Gastrocnemius medialis (tissue), 4 donors: Measurements from ENCODE around the gene CTNNA2. TPM values are rescaled to one million over a fixed set of nuclear protein-coding genes. Genes with fewer than 3 reads are reported as not detected.

Experiments used
- ATAC-seq, 2 donors: fragments of 150-250 bp; one replicate each; pipeline ENCODE4 v1.9.1; 2016
- DNase-seq, 2 donors: peaks; one replicate each; pipeline ENCODE4 v3.0.0-alpha.2; 2019
- H3K27ac ChIP-seq, 4 donors: fragments of 200-600 bp; sonication (generic); 1 replicate in 1 of 4; 2 replicates in 3 of 4; pipeline ENCODE4 v1.5.1; 2016 to 2018; ENCODE audit warnings: mild to moderate bottlenecking in 2 of 4, moderate library complexity in 1 of 4
- H3K27me3 ChIP-seq, 3 donors: fragments of 200-600 bp; sonication (generic) in 2 of 3; 1 replicate in 1 of 3; 2 replicates in 2 of 3; pipeline versions ENCODE4 v1.5.1 to v1.6.0; 2016 to 2019; ENCODE audit warnings: mild to moderate bottlenecking in 1 of 3, moderate library complexity in 1 of 3
- H3K36me3 ChIP-seq, 2 donors: fragments of 200-600 bp; sonication (generic) in 1 of 2; one replicate each; pipeline ENCODE4 v1.5.1; 2017 to 2018
- H3K4me1 ChIP-seq, 2 donors: fragments of 200-600 bp; sonication (generic) in 1 of 2; one replicate each; pipeline ENCODE4 v1.5.1; 2016 to 2017; ENCODE audit warnings: mild to moderate bottlenecking in 2 of 2
- H3K4me3 ChIP-seq, 4 donors: fragments of 200-600 bp; sonication (generic) in 3 of 4; 1 replicate in 1 of 4; 2 replicates in 3 of 4; pipeline ENCODE4 v1.5.1; 2016 to 2019; ENCODE audit warnings: mild to moderate bottlenecking in 2 of 4
- H3K9me3 ChIP-seq, 3 donors: fragments of 200-600 bp; sonication (generic) in 2 of 3; 1 replicate in 1 of 3; 2 replicates in 2 of 3; pipeline ENCODE4 v1.5.1; 2016 to 2019
- POLR2A ChIP-seq, 2 donors: fragments of 450-650 bp; IDR thresholded peaks; one replicate each; pipeline ENCODE4 v1.6.1; 2017; ENCODE audit warnings: antibody characterized with exemption in 2 of 2, mild to moderate bottlenecking in 2 of 2, moderate library complexity in 2 of 2
- in situ Hi-C, 4 donors: fragments of 200-750 bp; cut with MboI; loops; one replicate each; pipeline versions ENCODE4 v1.15.0 to v1.8.0; 2017; ENCODE audit warnings: low sequenced_read_pairs in 4 of 4
- intact Hi-C: fragments of 100-400 bp; cut with DNase I; formaldehyde crosslinking; loops from one replicate; pipeline ENCODE4 v1.15.1; 2023; ENCODE audit warnings: low total_unique reads
- total RNA-seq, 4 donors: library from RNA; depleted of rRNA; stranded (reverse); fragments of >200 nt; gene quantifications; one replicate each; pipeline versions ENCODE4 v1.1.0 to v1.2.3, GENCODE V29; 2016
- TF ChIP-seq, protein P1 (sequence below), 5 experiments: fragments of 450-650 bp in 3 of 5; fragments of 200-600 bp in 2 of 5; sonication (generic) in 2 of 5; IDR thresholded peaks in 4 of 5; conservative IDR thresholded peaks in 1 of 5; 1 replicate in 4 of 5; 2 replicates in 1 of 5; pipeline ENCODE4 v1.5.1; 2016 to 2019; ENCODE audit warnings: antibody characterized with exemption in 5 of 5, mild to moderate bottlenecking in 3 of 5, moderate library complexity in 3 of 5

The CTNNA2 gene
- total RNA-seq, 4 donors from 2014 or later = not detected

DNA sequence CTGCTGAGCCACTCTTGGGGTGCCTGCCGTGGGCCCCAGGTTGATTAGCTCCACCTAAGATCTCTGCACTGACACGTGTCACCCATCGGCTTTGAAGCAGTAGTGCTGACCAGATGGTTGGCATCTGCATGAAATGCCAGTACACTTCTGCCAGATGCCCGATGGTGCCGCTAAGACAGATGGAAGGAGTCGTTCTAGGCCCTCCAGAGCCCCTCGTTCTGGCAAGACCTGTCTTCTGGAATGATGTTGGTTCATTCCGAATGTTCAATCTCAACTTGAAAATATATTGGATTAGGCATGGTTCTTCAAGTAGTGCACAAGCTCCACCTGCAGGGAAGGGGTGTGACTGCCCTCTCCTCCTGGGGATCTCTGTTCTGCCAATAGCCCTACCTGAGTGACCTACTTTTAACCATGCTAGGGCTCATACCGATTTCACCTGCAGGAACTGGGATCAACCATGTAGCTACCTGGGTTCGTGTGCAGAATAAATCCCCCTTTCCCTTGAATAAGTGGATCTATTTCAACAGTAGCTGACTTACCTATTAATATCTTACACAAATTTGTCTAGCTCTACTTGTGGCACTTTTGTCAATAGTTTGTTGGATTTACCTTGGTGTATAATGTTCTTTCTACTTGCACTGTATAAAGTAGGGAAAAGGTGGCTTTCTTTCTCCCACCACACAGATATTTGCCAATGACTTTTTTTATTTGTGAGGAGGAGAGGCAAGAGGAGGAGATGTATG is 342.6 kb downstream of the CTNNA2 start:
- H3K36me3 ChIP-seq = no peaks in the 10 kb centered on the region
- no peaks in the 10 kb centered on the region for H3K27me3 ChIP-seq
- ATAC-seq (no peak), DNase-seq (no peak)
- no peak for TF ChIP-seq POLR2A (IDR thresholded peaks at IDR 0.05)
- TF ChIP-seq, protein P1, sequence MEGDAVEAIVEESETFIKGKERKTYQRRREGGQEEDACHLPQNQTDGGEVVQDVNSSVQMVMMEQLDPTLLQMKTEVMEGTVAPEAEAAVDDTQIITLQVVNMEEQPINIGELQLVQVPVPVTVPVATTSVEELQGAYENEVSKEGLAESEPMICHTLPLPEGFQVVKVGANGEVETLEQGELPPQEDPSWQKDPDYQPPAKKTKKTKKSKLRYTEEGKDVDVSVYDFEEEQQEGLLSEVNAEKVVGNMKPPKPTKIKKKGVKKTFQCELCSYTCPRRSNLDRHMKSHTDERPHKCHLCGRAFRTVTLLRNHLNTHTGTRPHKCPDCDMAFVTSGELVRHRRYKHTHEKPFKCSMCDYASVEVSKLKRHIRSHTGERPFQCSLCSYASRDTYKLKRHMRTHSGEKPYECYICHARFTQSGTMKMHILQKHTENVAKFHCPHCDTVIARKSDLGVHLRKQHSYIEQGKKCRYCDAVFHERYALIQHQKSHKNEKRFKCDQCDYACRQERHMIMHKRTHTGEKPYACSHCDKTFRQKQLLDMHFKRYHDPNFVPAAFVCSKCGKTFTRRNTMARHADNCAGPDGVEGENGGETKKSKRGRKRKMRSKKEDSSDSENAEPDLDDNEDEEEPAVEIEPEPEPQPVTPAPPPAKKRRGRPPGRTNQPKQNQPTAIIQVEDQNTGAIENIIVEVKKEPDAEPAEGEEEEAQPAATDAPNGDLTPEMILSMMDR (IDR thresholded peaks at IDR 0.05 in 4 of 5, conservative IDR thresholded peaks at IDR 0.05 in 1 of 5) = no peak
- H3K4me3 ChIP-seq = no peak overlapping the region
- H3K9me3 ChIP-seq = no peaks in the 10 kb centered on the region
- intact Hi-C loops = no loop called here
- no peaks in the 10 kb centered on the region for H3K4me1 ChIP-seq
- in situ Hi-C loops = no loop called here
- no peak overlapping the region for H3K27ac ChIP-seq

DNA sequence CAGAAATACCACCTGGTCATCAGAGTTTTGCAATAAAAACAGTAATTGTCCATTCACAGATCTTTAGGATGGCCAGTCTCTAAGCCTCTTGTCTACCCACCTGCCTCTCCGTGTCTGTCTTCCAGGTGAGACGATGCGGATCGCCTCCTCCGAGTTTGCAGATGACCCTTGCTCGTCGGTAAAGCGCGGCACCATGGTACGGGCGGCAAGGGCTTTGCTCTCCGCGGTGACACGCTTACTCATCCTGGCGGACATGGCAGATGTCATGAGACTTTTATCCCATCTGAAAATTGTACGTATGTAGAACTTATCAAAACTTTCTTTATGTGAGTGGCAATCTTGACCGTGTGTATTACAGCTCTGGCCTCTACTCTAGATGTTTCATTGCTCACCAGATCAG is 345.0 kb downstream of the CTNNA2 start:
- H3K36me3 ChIP-seq = no peaks in the 10 kb centered on the region
- no peak overlapping the region for H3K4me3 ChIP-seq
- H3K27ac ChIP-seq = no peak overlapping the region
- in situ Hi-C loops = no loop called here
- DNase-seq = no peak
- H3K4me1 ChIP-seq = no peaks in the 10 kb centered on the region
- TF ChIP-seq, protein P1 (IDR thresholded peaks at IDR 0.05 in 4 of 5, conservative IDR thresholded peaks at IDR 0.05 in 1 of 5) = no peak
- TF ChIP-seq POLR2A (IDR thresholded peaks at IDR 0.05) = no peak
- intact Hi-C loops = no loop called here
- no peak for ATAC-seq
- no peaks in the 10 kb centered on the region for H3K27me3 ChIP-seq
- no peaks in the 10 kb centered on the region for H3K9me3 ChIP-seq

DNA sequence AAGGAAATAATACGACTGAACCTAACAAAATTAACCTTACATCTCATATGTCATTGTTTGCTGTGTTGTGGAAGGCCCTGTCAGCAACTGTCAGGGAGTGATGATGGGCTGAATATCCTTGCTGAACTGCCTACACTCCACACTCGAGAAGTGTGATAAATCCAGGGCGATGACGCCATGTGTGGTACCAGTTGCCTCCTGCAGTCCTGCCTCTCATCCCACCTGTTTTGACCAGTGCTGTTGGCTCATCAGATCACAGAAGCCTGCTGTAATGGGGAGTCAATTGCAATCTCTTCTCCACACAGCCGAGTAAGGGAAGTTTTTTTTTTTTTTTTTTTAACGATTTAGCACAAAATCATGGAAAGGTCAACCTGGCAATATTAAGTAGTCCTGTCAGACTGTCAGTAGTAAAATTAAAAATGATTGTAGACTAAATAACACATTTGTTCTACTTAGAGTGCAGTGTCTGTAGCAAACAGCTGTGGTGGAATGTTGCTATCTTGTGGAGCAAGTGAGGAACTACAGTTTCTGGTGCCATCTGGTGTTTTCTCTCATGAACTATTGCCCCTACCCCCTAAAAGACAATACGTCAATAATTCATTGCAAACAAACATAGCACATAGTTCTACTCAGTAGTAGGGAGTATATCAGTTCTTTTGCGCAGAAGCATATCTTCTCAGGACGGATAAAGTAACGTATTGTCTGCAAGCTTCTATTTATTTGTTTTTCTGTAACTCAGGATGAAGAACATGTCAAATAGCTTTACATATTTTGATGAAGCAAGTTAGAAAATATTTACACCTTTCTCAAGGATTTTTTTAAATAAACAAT is 347.6 kb downstream of the CTNNA2 start:
- DNase-seq = no peak
- Histone ChIP-seq H3K4me3 (no peak overlapping the region), H3K4me1 (no peaks in the 10 kb centered on the region), H3K27ac (no peak overlapping the region), H3K36me3 (no peaks in the 10 kb centered on the region), H3K9me3 (no peaks in the 10 kb centered on the region), H3K27me3 (no peaks in the 10 kb centered on the region)
- intact Hi-C loops (no loop called here), in situ Hi-C loops (no loop called here)
- TF ChIP-seq, protein P1 (IDR thresholded peaks at IDR 0.05 in 4 of 5, conservative IDR thresholded peaks at IDR 0.05 in 1 of 5) = no peak
- no peak for TF ChIP-seq POLR2A (IDR thresholded peaks at IDR 0.05)
- no peak for ATAC-seq

DNA sequence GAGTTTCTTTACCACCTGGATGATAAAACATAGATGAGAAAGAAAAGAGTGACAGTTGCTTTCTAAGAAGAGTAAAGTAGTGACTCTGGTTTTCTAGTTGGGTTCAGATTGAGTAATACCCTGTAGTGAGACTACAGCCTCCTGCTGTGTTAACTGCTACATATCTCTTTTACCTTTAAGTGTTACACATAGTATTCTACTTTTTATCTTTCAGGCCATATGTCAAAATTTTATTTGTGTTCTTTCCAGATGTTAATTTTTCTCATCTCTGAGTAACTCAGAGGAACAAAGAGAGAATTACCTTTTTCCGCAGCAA is 348.2 kb downstream of the CTNNA2 start:
- no peaks in the 10 kb centered on the region for H3K9me3 ChIP-seq
- intact Hi-C loops (no loop called here), in situ Hi-C loops (no loop called here)
- no peak for DNase-seq
- H3K4me3 ChIP-seq = no peak overlapping the region
- no peaks in the 10 kb centered on the region for H3K27me3 ChIP-seq
- no peaks in the 10 kb centered on the region for H3K4me1 ChIP-seq
- no peak for TF ChIP-seq POLR2A (IDR thresholded peaks at IDR 0.05)
- TF ChIP-seq, protein P1 (IDR thresholded peaks at IDR 0.05 in 4 of 5, conservative IDR thresholded peaks at IDR 0.05 in 1 of 5) = no peak
- ATAC-seq = no peak
- no peak overlapping the region for H3K27ac ChIP-seq
- H3K36me3 ChIP-seq = no peaks in the 10 kb centered on the region
